ENCODE data around the gene RETN. TPM values are rescaled to one million over a fixed set of nuclear protein-coding genes. Genes with fewer than 3 reads are reported as not detected.

RETN gene
- total RNA-seq, 2 donors from 2014 or later: not detected

DNA sequence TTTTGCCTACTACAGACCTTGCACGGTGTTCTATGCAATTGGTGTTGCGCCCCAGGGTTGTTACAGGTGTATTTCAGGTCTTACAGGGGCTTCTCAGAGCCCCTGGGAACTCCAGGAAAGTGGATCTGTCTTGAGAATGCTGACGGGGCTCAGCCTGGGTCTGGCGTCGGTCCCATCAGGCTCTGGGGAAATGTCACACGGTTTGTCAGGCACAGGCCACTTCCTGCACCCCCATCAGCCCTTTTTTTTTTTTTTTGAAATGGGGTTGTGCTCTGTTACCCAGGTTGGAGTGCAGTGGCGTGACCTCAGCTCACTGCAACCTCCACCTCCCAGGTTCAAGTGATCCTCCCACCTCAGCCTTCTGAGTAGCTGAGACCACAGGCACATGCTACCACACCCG lies 49.8 kb downstream of the RETN start:
- no peak for TF ChIP-seq CTCF (IDR thresholded peaks at IDR 0.05)
- H3K36me3 ChIP-seq: no peaks in the 10 kb centered on the region
- H3K4me3 ChIP-seq: no peak overlapping the region
- H3K4me1 ChIP-seq (ENCODE audit: control insufficient read depth in 1 of 2, low read depth in 2 of 2): no peaks in the 10 kb centered on the region
- ATAC-seq (ENCODE audit: insufficient number of reproducible peaks, low FRiP score, low read depth): no peak
- DNase-seq (ENCODE audit: low spot score): no peak
- no peaks in the 10 kb centered on the region for H3K9me3 ChIP-seq
- H3K27me3 ChIP-seq (replicated peaks; ENCODE audit: insufficient read depth): no peaks in the 10 kb centered on the region
- no peak overlapping the region for H3K27ac ChIP-seq

Other genes starting within 250 kb of the RETN start
- gene PEX11G, start 180.0 kb upstream of the RETN start, total RNA-seq: under 1 TPM in 1 of 2 donors, not detected in 1; 0.63 TPM
- gene ZNF358, start 152.9 kb upstream of the RETN start, total RNA-seq: 10 to 100 TPM; 44.5 to 88.9 TPM
- 10 to 100 TPM; 19.6 to 34.8 TPM for gene MCOLN1, start 146.4 kb upstream of the RETN start, total RNA-seq
- gene PNPLA6, start 133.3 kb upstream of the RETN start, total RNA-seq: 100 to 1,000 TPM; 128 to 143 TPM
- gene CAMSAP3, start 73.2 kb upstream of the RETN start, total RNA-seq: under 1 TPM in 1 of 2 donors, not detected in 1; 0.85 TPM
- gene XAB2, start 39.5 kb upstream of the RETN start, total RNA-seq: 10 to 100 TPM; 34.1 to 40.6 TPM
- 10 to 100 TPM in 1 of 2 donors, 1 to 10 TPM in 1; 4.5 to 11.9 TPM for gene PET100, start 39.3 kb upstream of the RETN start, total RNA-seq
- not detected for gene PCP2, start 35.3 kb upstream of the RETN start, total RNA-seq
- gene STXBP2, start 31.9 kb upstream of the RETN start, total RNA-seq: 10 to 100 TPM; 20.2 to 23.4 TPM
- gene MCEMP1, start 8.0 kb downstream of the RETN start, total RNA-seq: under 1 TPM in 1 of 2 donors, not detected in 1; 0.92 TPM
- gene TRAPPC5, start 11.8 kb downstream of the RETN start, total RNA-seq: 10 to 100 TPM; 69.8 to 70.0 TPM
- gene FCER2, start 33.1 kb downstream of the RETN start, total RNA-seq: 1 to 10 TPM; 1.4 to 1.5 TPM
- 1 to 10 TPM in 1 of 2 donors, under 1 TPM in 1; 0.49 to 6.2 TPM for gene CLEC4G, start 63.1 kb downstream of the RETN start, total RNA-seq
- 10 to 100 TPM in 1 of 2 donors, 1 to 10 TPM in 1; 6.8 to 14.2 TPM for gene CD209, start 78.5 kb downstream of the RETN start, total RNA-seq
- not detected for gene CLEC4M, start 94.2 kb downstream of the RETN start, total RNA-seq
- 10 to 100 TPM; 12.1 to 16.8 TPM for gene EVI5L, start 161.2 kb downstream of the RETN start, total RNA-seq
- not detected for gene PRR36, start 205.3 kb downstream of the RETN start, total RNA-seq
- under 1 TPM in 1 of 2 donors, not detected in 1; 0.14 TPM for gene LRRC8E, start 219.5 kb downstream of the RETN start, total RNA-seq
- 10 to 100 TPM; 15.2 to 16.9 TPM for gene MAP2K7, start 234.8 kb downstream of the RETN start, total RNA-seq
- gene TGFBR3L, start 245.8 kb downstream of the RETN start, total RNA-seq: not detected